ENCODE results near the gene FBN2.

GRCh38 chr5:128358826-128359225 lies 179.2 kb downstream of the FBN2 start:
- TF ChIP-seq CTCF (IDR thresholded peaks at IDR 0.05; ENCODE audit: low read depth, low read length) (no peak), POLR2A (IDR thresholded peaks at IDR 0.05; ENCODE audit: extremely low read depth, insufficient read length) (no peak)
